SK-N-SH treated with all-trans-retinoic acid at 6 μM for 48 hours (cell line): Measurements from ENCODE around the gene BAX.

ENCODE experiments used
- ATAC-seq: fragments of 200-7000 bp; cut with Tn5 transposase; 3 replicates; pipeline ENCODE4 v1.9.1; 2020; ENCODE audit warnings: mild to moderate bottlenecking, moderate library complexity
- BACH2 ChIP-seq: fragments of 250-450 bp; sonication (Bioruptor Pico); IDR thresholded peaks from 2 replicates; pipeline ENCODE4 v1.9.0; 2021; ENCODE audit warnings: mild to moderate bottlenecking, borderline replicate concordance
- CSDC2 ChIP-seq: fragments of 250-450 bp; sonication (Bioruptor Pico); IDR thresholded peaks from 2 replicates; pipeline ENCODE4 v1.5.0; 2020; ENCODE audit warnings: mild to moderate bottlenecking, moderate library complexity
- GLIS3 ChIP-seq: fragments of 250-450 bp; sonication (Bioruptor Pico); IDR thresholded peaks from 2 replicates; pipeline ENCODE4 v1.5.0; 2020; ENCODE audit warnings: mild to moderate bottlenecking, moderate library complexity
- ISL1 ChIP-seq: fragments of 250-450 bp; sonication (Bioruptor Pico); IDR thresholded peaks from 2 replicates; pipeline ENCODE4 v2.1.2; 2022; ENCODE audit warnings: mild to moderate bottlenecking, moderate library complexity
- OSR1 ChIP-seq: fragments of 250-450 bp; sonication (Bioruptor Pico); IDR thresholded peaks from 2 replicates; pipeline ENCODE4 v1.8.0; 2022; ENCODE audit warnings: moderate library complexity, mild to moderate bottlenecking, inconsistent platforms
- RARB ChIP-seq: fragments of 250-450 bp; sonication (Bioruptor Pico); IDR thresholded peaks from 2 replicates; pipeline ENCODE4 v1.8.0; 2021; ENCODE audit warnings: mild to moderate bottlenecking, moderate library complexity
- SNAI2 ChIP-seq: fragments of 250-450 bp; sonication (Bioruptor Pico); IDR thresholded peaks from 2 replicates; pipeline ENCODE4 v1.5.0; 2020; ENCODE audit warnings: mild to moderate bottlenecking, moderate library complexity
- TCF4 ChIP-seq: fragments of 250-450 bp; sonication (Bioruptor Pico); IDR thresholded peaks from 2 replicates; pipeline ENCODE4 v1.8.0; 2021; ENCODE audit warnings: mild to moderate bottlenecking, moderate library complexity, borderline replicate concordance
- TOX ChIP-seq: fragments of 250-450 bp; sonication (Bioruptor Pico); IDR thresholded peaks from 2 replicates; pipeline ENCODE4 v1.8.0; 2021; ENCODE audit warnings: mild to moderate bottlenecking, moderate library complexity, borderline replicate concordance
- ZC3H10 ChIP-seq: fragments of 250-450 bp; sonication (Bioruptor Pico); IDR thresholded peaks from 2 replicates; pipeline ENCODE4 v1.5.1; 2021; ENCODE audit warnings: mild to moderate bottlenecking, moderate library complexity
- ZFP3 ChIP-seq: fragments of 250-450 bp; sonication (Bioruptor Pico); IDR thresholded peaks from 2 replicates; pipeline ENCODE4 v1.5.0; 2020; ENCODE audit warnings: mild to moderate bottlenecking, moderate library complexity
- ZFP30 ChIP-seq: fragments of 450-650 bp; formaldehyde crosslinking; IDR thresholded peaks from 2 replicates; pipeline ENCODE4 v1.5.0; 2022; ENCODE audit warnings: mild to moderate bottlenecking, moderate library complexity
- ZNF565 ChIP-seq: fragments of 450-650 bp; formaldehyde crosslinking; conservative IDR thresholded peaks from 2 replicates; pipeline ENCODE4 v1.5.0; 2020; ENCODE audit warnings: low read depth, mild to moderate bottlenecking, moderate library complexity
- ZNF70 ChIP-seq: fragments of 450-650 bp; formaldehyde crosslinking; IDR thresholded peaks from 2 replicates; pipeline ENCODE4 v1.5.0; 2020; ENCODE audit warnings: mild to moderate bottlenecking, moderate library complexity
- ZNF8 ChIP-seq: fragments of 450-650 bp; formaldehyde crosslinking; IDR thresholded peaks from 2 replicates; pipeline ENCODE4 v1.5.0; 2020; ENCODE audit warnings: mild to moderate bottlenecking, moderate library complexity
- TF ChIP-seq, protein P1 (sequence below): fragments of 250-450 bp; sonication (Bioruptor Pico); IDR thresholded peaks from 2 replicates; pipeline ENCODE4 v1.5.1; 2021; ENCODE audit warnings: mild to moderate bottlenecking, moderate library complexity
- TF ChIP-seq, protein P2 (sequence below): fragments of 250-450 bp; sonication (Bioruptor Pico); IDR thresholded peaks from 2 replicates; pipeline ENCODE4 v1.8.0; 2020; ENCODE audit warnings: mild to moderate bottlenecking, moderate library complexity, borderline replicate concordance
- TF ChIP-seq, protein P3 (sequence below): fragments of 250-450 bp; sonication (Bioruptor Pico); IDR thresholded peaks from 2 replicates; pipeline ENCODE4 v1.5.1; 2020; ENCODE audit warnings: low read depth, mild to moderate bottlenecking, moderate library complexity
- TF ChIP-seq, protein P4 (sequence below): fragments of 250-450 bp; sonication (Bioruptor Pico); IDR thresholded peaks from 2 replicates; pipeline ENCODE4 v1.8.0; 2021; ENCODE audit warnings: low read depth, mild to moderate bottlenecking, moderate library complexity, borderline replicate concordance
- TF ChIP-seq, protein P5 (sequence below): fragments of 250-450 bp; sonication (Bioruptor Pico); IDR thresholded peaks from 2 replicates; pipeline ENCODE4 v1.5.0; 2020; ENCODE audit warnings: mild to moderate bottlenecking, moderate library complexity

BAX gene

DNA sequence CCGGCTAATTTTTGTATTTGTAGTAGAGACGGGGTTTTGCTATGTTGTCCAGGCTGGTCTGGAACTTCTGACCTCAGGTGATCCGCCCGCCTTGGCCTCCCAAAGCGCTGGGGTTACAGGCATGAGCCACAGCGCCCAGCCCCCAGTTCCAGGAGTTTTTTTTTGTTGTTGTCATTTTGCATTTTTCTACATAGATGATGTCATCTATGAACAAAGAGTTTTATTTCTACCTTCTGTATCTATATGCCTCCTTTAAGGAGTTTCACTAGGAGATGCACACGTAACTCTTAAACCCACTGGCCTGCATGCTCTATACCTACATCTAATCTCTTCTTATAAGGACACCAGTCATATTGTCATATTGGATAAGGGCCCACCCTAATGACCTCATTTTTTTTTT lies 16.4 kb upstream of the BAX start:
- ATAC-seq, result no peak

DNA sequence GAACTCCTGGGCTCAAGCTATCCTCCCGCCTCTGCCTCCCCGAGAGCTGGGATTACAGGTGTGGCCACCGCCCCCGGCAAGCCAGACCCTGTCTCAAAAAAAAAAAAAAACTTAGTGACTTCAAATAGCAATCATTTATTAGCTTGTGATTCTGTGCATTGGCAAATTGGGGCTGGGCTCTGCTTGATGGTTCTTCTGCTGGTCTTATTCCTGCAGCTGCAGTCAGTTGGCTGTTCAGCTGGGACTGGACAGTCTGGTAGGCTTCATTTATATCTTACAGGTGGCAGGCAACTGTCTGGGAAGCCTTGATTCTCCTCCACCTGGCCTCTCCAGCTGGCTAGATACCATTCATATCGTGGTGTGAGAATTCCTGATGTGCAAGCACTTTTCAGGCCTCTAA lies 13.8 kb upstream of the BAX start:
- TF ChIP-seq CSDC2 (no peak), ZC3H10 (no peak), ZNF70 (no peak), SNAI2 (CRISPR knock-in tag) (no peak), OSR1 (CRISPR knock-in tag) (no peak), ZFP3 (CRISPR knock-in tag) (no peak), ZFP30 (no peak), RARB (CRISPR knock-in tag) (no peak), TOX (CRISPR knock-in tag) (no peak), BACH2 (no peak)
- TF ChIP-seq, protein P1, sequence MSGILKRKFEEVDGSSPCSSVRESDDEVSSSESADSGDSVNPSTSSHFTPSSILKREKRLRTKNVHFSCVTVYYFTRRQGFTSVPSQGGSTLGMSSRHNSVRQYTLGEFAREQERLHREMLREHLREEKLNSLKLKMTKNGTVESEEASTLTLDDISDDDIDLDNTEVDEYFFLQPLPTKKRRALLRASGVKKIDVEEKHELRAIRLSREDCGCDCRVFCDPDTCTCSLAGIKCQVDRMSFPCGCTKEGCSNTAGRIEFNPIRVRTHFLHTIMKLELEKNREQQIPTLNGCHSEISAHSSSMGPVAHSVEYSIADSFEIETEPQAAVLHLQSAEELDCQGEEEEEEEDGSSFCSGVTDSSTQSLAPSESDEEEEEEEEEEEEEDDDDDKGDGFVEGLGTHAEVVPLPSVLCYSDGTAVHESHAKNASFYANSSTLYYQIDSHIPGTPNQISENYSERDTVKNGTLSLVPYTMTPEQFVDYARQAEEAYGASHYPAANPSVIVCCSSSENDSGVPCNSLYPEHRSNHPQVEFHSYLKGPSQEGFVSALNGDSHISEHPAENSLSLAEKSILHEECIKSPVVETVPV (CRISPR knock-in tag), result no peak
- no peak for ATAC-seq

More for the DNA sequence above, 16.4 kb upstream of the BAX start:
- TF ChIP-seq SNAI2 (CRISPR knock-in tag) (no peak), ZFP30 (no peak), TOX (CRISPR knock-in tag) (no peak), TCF4 (CRISPR knock-in tag) (no peak)
- TF ChIP-seq, protein P1 (CRISPR knock-in tag), result no peak
- TF ChIP-seq, protein P2, sequence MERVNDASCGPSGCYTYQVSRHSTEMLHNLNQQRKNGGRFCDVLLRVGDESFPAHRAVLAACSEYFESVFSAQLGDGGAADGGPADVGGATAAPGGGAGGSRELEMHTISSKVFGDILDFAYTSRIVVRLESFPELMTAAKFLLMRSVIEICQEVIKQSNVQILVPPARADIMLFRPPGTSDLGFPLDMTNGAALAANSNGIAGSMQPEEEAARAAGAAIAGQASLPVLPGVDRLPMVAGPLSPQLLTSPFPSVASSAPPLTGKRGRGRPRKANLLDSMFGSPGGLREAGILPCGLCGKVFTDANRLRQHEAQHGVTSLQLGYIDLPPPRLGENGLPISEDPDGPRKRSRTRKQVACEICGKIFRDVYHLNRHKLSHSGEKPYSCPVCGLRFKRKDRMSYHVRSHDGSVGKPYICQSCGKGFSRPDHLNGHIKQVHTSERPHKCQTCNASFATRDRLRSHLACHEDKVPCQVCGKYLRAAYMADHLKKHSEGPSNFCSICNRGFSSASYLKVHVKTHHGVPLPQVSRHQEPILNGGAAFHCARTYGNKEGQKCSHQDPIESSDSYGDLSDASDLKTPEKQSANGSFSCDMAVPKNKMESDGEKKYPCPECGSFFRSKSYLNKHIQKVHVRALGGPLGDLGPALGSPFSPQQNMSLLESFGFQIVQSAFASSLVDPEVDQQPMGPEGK, result no peak

DNA sequence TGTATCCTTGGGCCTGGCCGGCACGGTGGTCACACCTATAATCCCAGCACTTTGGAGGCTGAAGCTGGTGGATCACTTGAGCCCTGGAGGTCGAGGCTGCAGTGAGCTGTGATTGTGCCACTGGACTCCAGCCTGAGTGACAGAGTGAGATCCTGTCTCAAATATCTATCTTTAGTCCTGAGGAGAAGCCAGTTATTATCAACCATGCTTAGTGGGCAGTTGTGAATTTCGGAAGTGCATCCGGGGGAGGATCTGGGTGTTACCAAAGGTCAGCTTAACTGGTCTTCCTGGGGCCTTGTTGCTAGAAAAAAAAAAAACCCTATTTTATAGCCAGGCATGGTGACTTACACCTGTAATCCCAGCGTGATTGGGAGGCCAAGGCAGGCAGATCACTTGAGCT lies 11.6 kb upstream of the BAX start:
- ATAC-seq, result no peak
- TF ChIP-seq, protein P3, sequence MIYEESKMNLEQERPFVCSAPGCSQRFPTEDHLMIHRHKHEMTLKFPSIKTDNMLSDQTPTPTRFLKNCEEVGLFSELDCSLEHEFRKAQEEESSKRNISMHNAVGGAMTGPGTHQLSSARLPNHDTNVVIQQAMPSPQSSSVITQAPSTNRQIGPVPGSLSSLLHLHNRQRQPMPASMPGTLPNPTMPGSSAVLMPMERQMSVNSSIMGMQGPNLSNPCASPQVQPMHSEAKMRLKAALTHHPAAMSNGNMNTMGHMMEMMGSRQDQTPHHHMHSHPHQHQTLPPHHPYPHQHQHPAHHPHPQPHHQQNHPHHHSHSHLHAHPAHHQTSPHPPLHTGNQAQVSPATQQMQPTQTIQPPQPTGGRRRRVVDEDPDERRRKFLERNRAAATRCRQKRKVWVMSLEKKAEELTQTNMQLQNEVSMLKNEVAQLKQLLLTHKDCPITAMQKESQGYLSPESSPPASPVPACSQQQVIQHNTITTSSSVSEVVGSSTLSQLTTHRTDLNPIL, result no peak
- TF ChIP-seq ZFP30, result no peak
- TF ChIP-seq BACH2, result no peak
- TF ChIP-seq, protein P4, sequence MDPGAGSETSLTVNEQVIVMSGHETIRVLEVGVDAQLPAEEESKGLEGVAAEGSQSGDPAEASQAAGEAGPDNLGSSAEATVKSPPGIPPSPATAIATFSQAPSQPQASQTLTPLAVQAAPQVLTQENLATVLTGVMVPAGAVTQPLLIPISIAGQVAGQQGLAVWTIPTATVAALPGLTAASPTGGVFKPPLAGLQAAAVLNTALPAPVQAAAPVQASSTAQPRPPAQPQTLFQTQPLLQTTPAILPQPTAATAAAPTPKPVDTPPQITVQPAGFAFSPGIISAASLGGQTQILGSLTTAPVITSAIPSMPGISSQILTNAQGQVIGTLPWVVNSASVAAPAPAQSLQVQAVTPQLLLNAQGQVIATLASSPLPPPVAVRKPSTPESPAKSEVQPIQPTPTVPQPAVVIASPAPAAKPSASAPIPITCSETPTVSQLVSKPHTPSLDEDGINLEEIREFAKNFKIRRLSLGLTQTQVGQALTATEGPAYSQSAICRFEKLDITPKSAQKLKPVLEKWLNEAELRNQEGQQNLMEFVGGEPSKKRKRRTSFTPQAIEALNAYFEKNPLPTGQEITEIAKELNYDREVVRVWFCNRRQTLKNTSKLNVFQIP (CRISPR knock-in tag), result no peak
- no peak for TF ChIP-seq TCF4 (CRISPR knock-in tag)
- no peak for TF ChIP-seq GLIS3 (CRISPR knock-in tag)
- no peak for TF ChIP-seq TOX (CRISPR knock-in tag)
- no peak for TF ChIP-seq ZNF8
- TF ChIP-seq, protein P2, result no peak
- TF ChIP-seq ISL1 (CRISPR knock-in tag), result no peak
- TF ChIP-seq, protein P1 (CRISPR knock-in tag), result no peak
- TF ChIP-seq, protein P5, sequence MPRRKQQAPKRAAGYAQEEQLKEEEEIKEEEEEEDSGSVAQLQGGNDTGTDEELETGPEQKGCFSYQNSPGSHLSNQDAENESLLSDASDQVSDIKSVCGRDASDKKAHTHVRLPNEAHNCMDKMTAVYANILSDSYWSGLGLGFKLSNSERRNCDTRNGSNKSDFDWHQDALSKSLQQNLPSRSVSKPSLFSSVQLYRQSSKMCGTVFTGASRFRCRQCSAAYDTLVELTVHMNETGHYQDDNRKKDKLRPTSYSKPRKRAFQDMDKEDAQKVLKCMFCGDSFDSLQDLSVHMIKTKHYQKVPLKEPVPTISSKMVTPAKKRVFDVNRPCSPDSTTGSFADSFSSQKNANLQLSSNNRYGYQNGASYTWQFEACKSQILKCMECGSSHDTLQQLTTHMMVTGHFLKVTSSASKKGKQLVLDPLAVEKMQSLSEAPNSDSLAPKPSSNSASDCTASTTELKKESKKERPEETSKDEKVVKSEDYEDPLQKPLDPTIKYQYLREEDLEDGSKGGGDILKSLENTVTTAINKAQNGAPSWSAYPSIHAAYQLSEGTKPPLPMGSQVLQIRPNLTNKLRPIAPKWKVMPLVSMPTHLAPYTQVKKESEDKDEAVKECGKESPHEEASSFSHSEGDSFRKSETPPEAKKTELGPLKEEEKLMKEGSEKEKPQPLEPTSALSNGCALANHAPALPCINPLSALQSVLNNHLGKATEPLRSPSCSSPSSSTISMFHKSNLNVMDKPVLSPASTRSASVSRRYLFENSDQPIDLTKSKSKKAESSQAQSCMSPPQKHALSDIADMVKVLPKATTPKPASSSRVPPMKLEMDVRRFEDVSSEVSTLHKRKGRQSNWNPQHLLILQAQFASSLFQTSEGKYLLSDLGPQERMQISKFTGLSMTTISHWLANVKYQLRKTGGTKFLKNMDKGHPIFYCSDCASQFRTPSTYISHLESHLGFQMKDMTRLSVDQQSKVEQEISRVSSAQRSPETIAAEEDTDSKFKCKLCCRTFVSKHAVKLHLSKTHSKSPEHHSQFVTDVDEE (CRISPR knock-in tag), result no peak
- no peak for TF ChIP-seq ZNF565
